HG03565 (cell line): ENCODE measurements around the gene NDNF.
A peak's percentile ranks its signal among the peaks of the same experiment; 100 is the strongest.

Source experiments
- ATAC-seq: cut with Tn5 transposase; IDR thresholded peaks from one replicate; pipeline ENCODE4 v1.9.1; 2021; ENCODE audit warnings: mild to moderate bottlenecking, moderate library complexity; ENCODE audit not compliant: unreplicated experiment

The NDNF gene

DNA sequence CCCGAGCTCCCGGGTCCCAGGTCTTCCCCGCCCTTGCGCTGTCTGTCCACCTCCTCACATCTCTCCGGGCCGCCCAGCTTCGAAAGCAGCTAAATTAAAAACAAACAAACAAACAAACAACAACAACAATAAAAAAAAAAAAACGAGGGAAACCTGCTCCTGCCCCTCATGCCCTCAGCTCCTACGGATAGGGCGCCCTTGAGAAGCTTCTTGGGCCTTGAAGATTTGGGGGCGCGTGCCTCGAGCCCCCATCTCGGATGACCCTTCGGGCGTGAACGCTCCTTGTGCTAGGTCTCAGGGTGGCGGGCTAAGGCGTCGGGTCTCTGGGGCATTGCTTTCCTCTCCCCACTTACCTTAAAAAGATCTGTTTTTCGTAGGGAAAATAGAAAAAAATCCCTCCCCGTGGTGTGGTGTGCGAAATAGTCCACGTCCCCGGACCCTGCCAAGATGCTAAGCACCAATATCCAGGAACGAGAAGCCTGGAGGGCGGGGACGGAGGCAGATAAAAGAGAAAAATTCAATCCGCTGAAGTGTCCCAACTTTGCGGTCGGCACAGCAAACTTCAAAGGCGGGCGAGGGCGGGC, 603 bp downstream of the NDNF start:
- no peak for ATAC-seq

DNA sequence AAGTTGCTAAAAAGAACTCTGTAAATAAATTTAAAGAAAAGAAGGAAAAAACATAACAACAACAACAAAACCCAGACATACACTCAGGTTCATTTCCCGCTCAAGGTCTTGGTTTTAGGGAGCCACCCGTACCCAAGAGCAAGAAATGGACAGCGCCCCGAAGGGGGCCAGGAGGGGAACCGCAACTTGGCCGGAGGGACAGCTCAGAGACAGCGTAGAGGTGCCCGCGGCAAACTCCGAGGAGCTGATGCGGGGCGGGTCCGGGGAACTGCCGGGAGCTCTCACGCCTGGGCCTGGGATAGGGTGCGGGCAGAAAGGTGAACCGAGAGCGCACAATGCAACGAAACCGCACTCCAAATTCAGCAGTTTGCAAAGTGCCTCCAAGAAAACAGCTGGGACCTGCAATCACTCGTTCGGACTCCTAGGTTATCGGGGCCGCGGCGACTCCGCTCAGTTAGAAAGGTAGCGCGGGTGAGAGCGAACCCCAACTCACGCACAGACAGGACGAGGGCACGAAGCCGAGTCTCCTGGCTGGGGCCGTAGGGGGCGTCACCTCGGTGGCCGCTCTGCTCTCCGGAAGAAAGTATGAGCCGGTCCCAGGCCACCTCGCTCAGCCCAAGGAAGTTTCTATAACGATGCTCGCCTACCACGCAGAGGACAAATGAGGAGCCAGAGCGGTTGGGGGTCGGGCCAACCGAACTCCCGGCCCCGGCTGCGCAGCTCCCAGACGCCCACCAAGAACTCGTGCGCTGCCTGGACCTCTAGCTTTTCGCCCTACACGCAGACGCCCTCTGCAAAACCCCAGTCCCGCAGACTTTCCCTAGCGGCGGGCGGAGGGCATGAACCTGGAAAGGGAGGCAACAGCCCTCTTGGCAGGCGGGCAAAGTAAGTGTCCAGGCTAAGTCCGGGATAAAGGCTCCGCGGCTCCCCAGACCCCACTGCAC, 1.4 kb downstream of the NDNF start:
- no peak for ATAC-seq

DNA sequence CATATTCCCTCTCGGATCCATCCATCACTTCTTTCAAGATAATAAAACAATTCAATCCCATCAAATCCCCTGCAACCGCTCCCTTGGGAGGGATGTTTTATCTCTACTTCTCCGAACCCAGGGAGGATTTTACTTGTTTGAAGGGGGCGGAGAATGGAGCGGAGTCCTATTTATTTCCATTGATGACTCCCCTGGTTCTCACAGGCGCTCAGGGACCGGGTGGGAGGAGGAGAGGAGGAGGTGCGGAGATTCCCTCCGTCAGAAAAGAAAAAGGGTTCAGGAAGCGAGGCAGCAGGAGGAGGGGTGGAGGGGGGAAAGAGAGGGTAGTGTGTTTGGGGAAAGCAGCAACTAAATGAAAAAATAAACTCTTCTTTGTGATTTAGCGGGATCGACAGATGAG, 2.1 kb downstream of the NDNF start:
- no peak for ATAC-seq

GRCh38 chr4:121069430-121069829, 2.9 kb downstream of the NDNF start:
- no peak for ATAC-seq

- ATAC-seq: no peak
These were observed 7.9 kb downstream of the NDNF start for GRCh38 chr4:121064482-121064881.

DNA sequence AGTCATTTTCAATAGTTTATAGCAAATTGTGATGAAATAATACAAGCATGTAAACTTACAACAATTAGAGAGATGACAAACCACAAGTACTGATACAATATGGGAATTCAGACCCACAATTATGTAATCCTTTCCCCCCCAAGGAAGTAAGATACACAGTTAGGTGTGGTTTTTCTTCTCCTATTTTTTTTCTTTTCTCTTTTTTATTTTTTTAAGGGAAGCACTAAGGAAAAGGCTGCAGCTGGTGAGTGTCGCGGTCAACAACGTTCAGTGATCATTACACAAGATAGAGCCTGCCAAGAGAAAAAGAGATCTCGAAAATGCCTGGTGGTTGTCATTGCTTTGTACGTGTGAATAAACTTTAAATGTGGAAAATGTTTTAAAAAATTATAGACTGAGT, 9.8 kb downstream of the NDNF start:
- no peak for ATAC-seq

DNA sequence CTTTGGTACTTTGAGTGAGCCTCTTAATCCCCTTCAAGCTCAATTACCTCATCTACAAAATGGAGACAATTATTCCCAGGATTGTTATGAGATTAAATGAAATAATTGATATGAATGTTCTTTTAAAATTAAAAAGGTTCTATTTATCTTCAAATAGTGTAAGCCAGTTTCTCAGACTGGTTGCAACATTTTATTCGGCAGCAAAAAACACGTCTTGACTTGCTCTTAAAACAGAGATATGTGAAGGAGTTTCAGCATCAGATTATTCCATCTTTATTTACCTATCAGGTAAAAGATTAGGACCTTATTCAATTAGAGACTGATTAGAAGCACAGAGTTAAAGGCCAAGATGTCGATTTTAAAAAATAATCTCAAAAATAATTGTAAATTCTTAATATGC, 10.5 kb downstream of the NDNF start:
- no peak for ATAC-seq

DNA sequence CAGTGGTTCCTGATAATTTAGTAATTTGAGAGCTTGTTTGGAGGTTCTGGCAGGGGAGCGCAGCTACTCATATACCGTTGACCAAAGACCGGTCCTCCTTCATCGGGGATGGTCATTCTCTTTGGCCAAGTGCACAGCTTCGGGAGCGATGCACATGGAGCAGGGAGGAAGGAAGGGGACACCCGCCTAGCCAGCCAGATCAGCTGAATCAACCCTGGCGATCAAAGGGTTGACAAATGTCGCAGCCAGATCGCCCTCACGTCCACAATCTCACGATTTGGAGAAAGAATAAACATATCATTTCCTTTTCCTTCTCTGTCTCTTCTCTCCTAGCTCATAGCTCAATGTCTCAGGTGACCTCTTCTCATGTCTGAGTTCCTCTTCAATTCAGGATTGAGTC, 11.1 kb downstream of the NDNF start:
- ATAC-seq: no peak

- no peak for ATAC-seq
These were observed 14.8 kb downstream of the NDNF start for GRCh38 chr4:121057466-121057922.

GRCh38 chr4:121056066-121056465, 16.3 kb downstream of the NDNF start:
- ATAC-seq: no peak

- ATAC-seq: no peak
These were observed 18.0 kb downstream of the NDNF start for GRCh38 chr4:121054373-121054772.

GRCh38 chr4:121053601-121054143, 18.7 kb downstream of the NDNF start:
- ATAC-seq: no peak

DNA sequence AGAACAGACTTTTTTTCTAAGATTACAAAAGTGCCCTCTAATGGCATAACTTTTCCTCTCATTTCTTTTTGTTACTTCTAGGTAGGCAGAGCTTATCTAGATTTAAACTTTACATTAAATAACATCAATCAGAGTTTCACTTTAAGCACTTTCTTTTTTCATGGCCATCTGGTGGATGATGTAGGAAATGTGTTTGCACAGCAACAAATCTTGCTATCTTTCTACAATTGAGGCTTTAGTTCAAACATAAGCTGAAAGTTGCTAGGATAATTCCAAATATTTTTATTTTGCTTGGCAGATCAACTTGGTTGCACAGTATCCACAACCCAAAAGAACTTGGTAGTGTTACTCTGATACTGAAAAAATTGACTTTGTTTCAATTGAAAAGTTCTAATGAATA, 22.0 kb downstream of the NDNF start:
- ATAC-seq: no peak

DNA sequence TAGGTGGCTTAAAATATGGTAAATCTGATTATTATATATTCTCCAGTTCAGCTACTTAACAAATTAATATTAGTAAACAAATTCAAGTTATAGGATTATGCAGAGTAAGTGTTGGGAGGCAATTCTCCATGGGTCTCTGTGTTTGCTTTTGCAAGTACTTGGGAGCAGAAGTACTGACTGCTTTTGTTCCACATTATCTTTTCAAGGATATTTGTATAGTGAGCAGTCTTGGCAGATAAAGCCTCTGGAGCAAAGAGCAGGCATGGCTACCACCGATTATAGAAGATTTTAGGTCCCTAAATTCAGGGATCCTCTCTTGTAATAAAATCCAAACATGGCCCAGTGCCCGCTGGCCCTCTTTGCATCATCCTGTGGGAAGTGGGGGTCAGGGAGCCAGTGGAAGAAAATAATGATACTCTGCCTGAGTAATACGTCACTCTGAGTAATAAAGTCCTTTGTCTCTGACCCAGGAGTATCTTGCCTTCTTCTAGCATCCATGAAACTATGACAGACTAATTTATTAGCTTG, 23.2 kb downstream of the NDNF start:
- no peak for ATAC-seq

DNA sequence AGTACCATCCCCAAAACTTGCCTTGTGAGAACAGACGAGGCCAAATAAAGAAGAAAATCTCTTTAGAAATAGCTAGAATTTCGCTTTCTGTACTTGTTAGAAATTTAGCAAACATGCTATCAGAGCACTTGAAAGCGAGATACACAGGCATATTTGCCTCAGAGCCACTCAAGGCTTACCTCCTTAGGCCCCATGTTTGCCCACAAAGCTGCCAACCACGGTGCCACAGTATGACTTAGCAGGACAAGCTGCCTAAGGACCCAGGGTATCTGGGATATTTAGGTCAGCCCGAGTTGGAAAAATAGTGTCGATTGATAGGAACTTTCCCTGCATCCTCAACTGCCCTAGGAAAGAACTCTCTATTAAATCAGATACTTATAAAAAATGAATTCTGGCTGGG, 24.2 kb downstream of the NDNF start:
- no peak for ATAC-seq

- ATAC-seq: peak; percentile 100
These were observed 30.8 kb downstream of the NDNF start for GRCh38 chr4:121041307-121042090.

- no peak for ATAC-seq
These were observed 38.3 kb downstream of the NDNF start for GRCh38 chr4:121034017-121034416.

GRCh38 chr4:121030711-121031110, 41.6 kb downstream of the NDNF start:
- no peak for ATAC-seq

- ATAC-seq: no peak
These were observed 42.2 kb downstream of the NDNF start for GRCh38 chr4:121030131-121030530.

GRCh38 chr4:121026034-121026433, 46.3 kb downstream of the NDNF start:
- ATAC-seq: no peak

- ATAC-seq: no peak
These were observed 46.8 kb downstream of the NDNF start for GRCh38 chr4:121025540-121025939.
